Mucosa of stomach (tissue), 1 donor: ENCODE measurements around the gene SMPD3.

ENCODE experiments used
- H3K27me3 ChIP-seq: one replicate; pipeline ENCODE4 v1.7.0; 2013; ENCODE audit warnings: mild to moderate bottlenecking, low read length; ENCODE audit not compliant: control insufficient read depth, insufficient read depth
- H3K36me3 ChIP-seq: one replicate; pipeline ENCODE4 v1.7.0; 2013; ENCODE audit warnings: low read length; ENCODE audit not compliant: control insufficient read depth, insufficient read depth
- H3K4me1 ChIP-seq: one replicate; pipeline ENCODE4 v1.7.0; 2013; ENCODE audit warnings: mild to moderate bottlenecking, low read length; ENCODE audit not compliant: control insufficient read depth, insufficient read depth
- H3K4me3 ChIP-seq: one replicate; pipeline ENCODE4 v1.7.0; 2013; ENCODE audit warnings: low read length
- H3K9ac ChIP-seq: one replicate; pipeline ENCODE4 v1.7.0; 2013; ENCODE audit warnings: mild to moderate bottlenecking, low read length, moderate library complexity
- H3K9me3 ChIP-seq: one replicate; pipeline ENCODE4 v1.7.0; 2013; ENCODE audit warnings: mild to moderate bottlenecking, low read length, moderate library complexity; ENCODE audit not compliant: control insufficient read depth
- donor health status: Pancreatic carcinoma.

Gene SMPD3

DNA sequence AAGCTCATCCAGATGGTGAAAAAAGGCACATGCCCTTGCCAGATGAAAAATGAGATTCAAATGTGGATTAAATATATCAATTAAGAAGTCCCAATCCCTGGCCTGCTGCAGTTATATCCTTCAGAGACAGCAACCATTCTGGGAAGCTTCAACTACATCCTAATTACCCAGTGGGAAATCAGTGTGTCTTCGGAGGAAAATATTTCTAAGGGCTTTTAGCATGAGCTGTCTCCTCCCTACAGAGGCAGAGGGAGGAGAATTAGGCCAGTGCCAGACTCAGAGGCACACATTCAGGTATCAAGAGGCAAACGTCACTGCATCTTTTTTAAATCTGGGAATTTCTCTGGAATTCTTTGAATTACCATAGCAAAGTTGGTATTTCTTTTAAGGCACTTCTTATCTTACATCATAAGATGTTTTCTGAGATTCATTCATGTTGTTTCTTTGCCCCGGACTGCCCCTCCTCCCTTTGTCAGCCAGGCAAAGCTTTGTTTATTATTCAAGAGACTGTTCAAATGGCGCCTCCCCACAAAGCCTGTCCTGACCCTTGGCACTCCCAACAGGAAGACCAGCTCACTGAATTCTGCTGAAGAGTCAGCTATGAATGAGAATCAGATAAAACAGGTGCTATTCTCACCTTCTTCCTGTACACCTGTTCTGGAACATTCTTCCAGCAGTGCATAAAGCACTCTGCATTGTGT lies 38.3 kb upstream of the SMPD3 start:
- H3K4me3 ChIP-seq: no peak overlapping the region
- no peaks in the 10 kb centered on the region for H3K9me3 ChIP-seq
- no peaks in the 10 kb centered on the region for H3K27me3 ChIP-seq
- peaks cover 41% of the 10 kb centered on the region for H3K4me1 ChIP-seq
- no peaks in the 10 kb centered on the region for H3K36me3 ChIP-seq
- H3K9ac ChIP-seq: no peak overlapping the region

DNA sequence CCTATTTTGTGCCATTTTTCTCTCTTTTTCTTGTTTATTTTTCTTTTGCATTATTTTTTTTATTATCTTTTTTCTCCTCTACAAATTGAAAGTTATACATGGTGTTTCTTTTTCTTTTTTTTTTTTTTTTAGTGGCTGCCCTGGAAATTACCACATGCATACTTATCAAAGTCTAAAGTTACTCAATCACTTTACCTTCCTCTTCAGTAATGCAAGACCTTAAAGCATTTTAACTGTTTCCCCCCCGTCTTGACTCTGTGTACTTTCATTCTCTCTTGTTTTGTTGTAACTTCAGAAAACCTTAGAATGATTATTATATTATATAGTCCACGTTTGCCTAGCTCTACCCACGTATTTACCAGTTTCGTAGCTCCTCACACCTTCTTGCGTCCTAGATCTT lies 33.3 kb upstream of the SMPD3 start:
- H3K9ac ChIP-seq: no peak overlapping the region
- no peaks in the 10 kb centered on the region for H3K27me3 ChIP-seq
- H3K4me1 ChIP-seq: peaks cover 9% of the 10 kb centered on the region
- H3K4me3 ChIP-seq: no peak overlapping the region
- H3K36me3 ChIP-seq: no peaks in the 10 kb centered on the region
- H3K9me3 ChIP-seq: no peaks in the 10 kb centered on the region

DNA sequence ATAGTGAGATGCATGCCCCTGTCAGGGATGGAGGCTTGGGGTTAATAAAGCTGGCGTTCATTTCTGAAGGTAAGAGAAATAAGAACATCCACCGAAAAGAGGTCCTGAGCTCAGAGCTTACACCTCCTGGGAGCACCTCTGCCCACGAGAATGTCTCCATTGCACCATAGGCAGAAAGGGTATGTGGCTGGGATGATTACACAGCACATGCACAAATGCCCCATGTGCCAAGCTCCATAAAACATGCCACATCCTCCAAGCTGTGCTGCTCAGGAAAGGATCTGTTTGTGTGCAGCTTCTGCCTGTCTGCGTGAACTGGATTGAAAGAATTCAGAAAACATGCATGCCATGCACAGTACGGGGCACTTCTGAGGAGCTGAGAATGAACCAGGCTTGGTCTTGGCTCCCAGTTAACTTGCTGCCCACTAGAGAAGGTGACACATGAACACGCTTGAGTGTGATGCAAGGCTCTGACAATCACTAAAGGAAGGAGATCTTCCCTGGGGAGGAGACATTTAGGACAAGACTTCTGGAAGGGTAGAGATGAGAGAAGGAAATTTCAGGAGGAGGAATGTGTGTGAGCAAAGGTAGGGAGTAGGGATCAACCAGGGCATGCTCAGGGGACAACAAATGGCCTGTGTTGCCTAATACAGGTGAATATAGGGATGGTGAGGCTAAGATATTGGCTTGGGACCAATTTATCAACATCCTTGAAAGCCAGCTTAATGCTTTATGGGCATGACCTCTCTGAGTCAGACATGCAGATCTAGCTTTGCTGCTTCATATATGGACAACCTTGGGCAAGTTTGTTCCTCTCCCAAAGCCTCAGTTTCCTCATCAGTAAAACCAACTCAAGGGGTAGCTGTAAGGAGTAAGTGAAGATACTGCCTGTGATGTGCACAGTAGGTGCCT lies 32.0 kb upstream of the SMPD3 start:
- no peaks in the 10 kb centered on the region for H3K27me3 ChIP-seq
- H3K4me3 ChIP-seq: no peak overlapping the region
- no peak overlapping the region for H3K9ac ChIP-seq
- no peaks in the 10 kb centered on the region for H3K9me3 ChIP-seq
- H3K36me3 ChIP-seq: no peaks in the 10 kb centered on the region
- H3K4me1 ChIP-seq: peaks cover 4% of the 10 kb centered on the region

DNA sequence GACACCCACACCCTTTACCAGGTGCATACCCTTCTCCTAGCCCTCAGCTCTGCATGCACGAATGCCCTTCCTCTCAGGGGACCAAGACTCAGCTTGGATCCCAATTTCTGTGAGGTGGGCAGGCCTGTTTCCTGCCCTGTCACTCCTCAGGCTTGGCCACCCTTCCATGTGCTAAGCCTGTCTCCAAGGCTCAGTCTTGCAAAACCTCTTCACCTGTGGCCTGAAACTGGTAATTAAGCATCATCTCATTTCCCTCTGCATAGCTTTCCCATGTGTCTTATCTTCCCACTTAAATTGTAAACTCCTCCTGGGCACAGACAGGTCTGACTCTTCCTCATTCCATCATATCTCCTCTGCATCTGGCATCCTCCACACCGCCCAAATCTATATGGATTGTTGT lies 31.0 kb upstream of the SMPD3 start:
- no peaks in the 10 kb centered on the region for H3K36me3 ChIP-seq
- no peaks in the 10 kb centered on the region for H3K9me3 ChIP-seq
- no peak overlapping the region for H3K9ac ChIP-seq
- H3K27me3 ChIP-seq: no peaks in the 10 kb centered on the region
- peaks cover 9% of the 10 kb centered on the region for H3K4me1 ChIP-seq
- no peak overlapping the region for H3K4me3 ChIP-seq

DNA sequence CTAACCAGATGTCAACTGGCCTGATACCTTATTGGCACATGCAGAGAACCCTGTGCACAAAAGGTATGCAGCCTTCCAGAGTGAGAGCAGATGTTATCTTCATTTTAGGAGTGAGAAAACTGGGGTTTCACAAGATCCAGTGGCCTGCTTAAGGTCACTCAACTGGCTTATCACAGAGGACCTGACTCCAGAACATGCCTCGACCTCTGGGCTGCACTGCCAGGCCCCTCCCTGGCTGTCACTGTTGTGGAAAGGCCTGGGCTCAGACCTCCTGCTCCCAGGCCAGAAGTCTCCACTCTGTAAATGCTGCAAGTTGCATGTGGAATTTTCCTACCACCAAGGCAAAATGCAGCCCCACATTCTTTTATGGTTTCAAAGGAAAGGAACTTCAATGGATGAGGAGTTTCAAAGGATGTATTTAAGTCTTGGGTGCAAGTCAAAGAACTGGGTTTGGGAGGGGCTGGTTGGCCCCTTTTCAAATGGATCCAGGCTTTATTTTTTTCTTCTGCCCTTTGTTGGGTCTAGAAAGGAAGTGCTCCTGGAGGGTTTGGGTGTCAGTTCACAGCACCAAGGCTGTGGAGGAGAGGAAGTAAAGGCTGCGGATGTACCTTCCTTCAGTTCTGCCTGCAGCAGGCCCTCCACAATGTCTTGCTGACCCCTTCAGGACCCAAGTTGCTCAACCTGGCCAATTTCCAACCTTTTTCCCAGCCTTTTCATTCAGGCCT lies 30.4 kb upstream of the SMPD3 start:
- no peaks in the 10 kb centered on the region for H3K36me3 ChIP-seq
- no peaks in the 10 kb centered on the region for H3K27me3 ChIP-seq
- no peak overlapping the region for H3K9ac ChIP-seq
- H3K9me3 ChIP-seq: no peaks in the 10 kb centered on the region
- no peak overlapping the region for H3K4me3 ChIP-seq
- peaks cover 9% of the 10 kb centered on the region for H3K4me1 ChIP-seq

DNA sequence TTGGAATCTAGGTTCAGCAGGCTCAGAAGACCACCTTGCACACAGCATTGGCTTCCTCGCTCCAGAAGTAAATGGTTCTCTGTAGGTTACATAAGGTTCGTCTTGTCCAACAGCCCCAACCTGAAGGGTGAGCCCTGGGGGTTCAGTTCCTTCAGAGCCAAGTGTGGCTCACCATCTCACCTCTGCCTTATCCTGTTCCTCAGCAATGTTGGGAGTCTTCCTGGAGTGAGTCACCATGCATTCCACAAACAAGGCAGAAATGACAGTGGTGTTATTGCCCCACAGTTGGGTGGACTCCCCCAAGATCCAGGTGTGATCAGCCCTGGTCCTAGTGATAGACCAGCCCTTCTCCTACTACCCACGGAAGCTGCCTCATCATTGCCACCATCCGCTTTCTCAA lies 26.8 kb upstream of the SMPD3 start:
- no peak overlapping the region for H3K9ac ChIP-seq
- H3K4me3 ChIP-seq: no peak overlapping the region

DNA sequence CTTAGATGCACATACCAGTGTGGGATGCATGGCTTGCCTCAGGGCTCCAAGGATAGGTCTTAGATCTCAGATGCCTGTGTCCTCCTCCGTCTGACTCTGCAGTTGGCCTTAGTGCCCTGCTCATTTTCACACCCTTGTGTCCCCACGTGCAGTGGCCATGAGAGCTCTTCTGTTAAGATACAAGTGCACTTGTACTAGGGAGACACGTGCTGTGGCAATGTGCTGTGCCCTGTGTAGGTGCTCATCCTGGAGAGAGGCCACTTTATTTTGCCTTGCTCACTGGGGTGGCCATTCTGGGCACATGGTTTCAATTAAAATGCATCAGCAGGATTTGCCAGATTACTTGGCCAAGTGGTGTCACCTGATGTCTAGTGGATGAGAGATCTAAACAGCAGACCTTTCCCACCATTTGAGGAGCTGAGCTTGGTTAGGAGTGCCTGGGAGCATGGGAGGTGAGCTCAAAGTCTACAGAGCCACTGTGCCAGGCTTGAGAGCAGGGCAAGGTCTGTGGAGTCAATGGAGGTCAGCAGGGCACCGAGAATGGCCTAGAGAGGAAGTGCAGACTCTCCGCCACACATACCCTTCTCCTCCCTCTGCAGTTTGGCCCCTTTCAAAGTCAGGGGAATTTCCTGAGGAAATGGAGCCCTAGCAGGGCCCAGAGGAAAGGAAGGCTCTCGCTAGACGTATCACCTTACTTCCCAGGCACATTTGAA lies 25.2 kb upstream of the SMPD3 start:
- Histone ChIP-seq H3K27me3 (no peaks in the 10 kb centered on the region), H3K9me3 (no peaks in the 10 kb centered on the region), H3K4me3 (no peak overlapping the region), H3K36me3 (no peaks in the 10 kb centered on the region), H3K9ac (no peak overlapping the region), H3K4me1 (peaks cover 31% of the 10 kb centered on the region)

More for the DNA sequence above, 26.8 kb upstream of the SMPD3 start:
- Histone ChIP-seq H3K9me3 (no peaks in the 10 kb centered on the region), H3K36me3 (no peaks in the 10 kb centered on the region), H3K4me1 (peaks cover 21% of the 10 kb centered on the region), H3K27me3 (no peaks in the 10 kb centered on the region)

DNA sequence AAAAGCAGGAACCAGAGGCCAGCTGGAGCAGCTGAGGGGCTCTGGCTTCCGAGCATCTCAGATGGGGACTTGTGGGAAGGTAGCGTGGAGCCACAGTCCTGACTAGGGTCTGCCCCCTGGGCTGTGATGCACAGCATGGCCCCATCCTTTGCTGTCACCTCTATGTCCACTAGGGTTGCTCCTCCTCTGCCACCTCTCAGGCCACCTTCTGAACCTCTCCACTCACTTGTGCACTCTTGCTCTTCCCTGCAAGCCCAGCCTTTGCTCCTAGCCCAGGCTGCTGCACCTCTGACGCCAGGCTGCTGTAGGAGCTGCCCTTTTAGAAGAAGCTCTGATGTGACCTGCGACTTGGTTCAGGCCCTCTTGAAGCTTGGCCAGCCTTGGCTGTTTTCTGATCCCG lies 24.3 kb upstream of the SMPD3 start:
- no peak overlapping the region for H3K9ac ChIP-seq
- no peak overlapping the region for H3K4me3 ChIP-seq
- H3K36me3 ChIP-seq: no peaks in the 10 kb centered on the region
- H3K9me3 ChIP-seq: no peaks in the 10 kb centered on the region
- H3K27me3 ChIP-seq: no peaks in the 10 kb centered on the region
- peaks cover 39% of the 10 kb centered on the region for H3K4me1 ChIP-seq

DNA sequence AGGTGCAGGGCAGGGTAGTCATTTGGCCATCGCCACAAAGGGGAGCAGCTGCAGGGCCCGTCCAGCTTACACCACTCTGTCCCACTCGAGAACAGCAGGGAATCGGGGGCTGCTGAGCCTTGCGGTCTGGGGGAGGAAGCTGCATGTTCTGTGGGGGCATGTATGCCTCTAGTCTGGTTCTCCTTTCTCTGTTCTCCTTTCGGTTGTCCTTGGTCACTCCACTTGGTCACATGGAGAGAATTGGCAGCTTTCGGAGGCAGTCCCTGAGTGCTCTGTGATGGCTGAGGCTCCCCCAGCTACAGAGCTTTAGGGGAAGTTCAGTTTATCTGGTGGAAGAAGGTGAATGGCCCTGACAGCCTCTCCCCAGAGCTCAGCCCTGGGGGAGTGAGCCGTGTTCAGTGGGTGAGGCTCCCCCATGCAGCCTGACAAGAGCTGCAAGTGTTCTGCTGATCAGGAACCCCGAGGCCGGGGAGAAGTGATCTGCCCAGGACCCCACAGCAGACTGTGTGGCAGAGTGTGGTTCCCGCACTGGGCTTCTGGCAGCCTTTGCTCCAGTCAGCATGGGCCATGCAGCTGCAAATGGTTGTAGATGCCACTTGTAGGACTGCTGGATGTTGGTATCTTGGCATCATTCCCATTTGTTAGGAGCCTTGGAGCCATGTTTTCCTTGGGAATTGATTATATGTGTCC lies 22.3 kb upstream of the SMPD3 start:
- H3K9ac ChIP-seq: peak overlapping the region; percentile 35
- H3K4me3 ChIP-seq: no peak overlapping the region
- no peaks in the 10 kb centered on the region for H3K27me3 ChIP-seq
- peaks cover 43% of the 10 kb centered on the region for H3K4me1 ChIP-seq
- no peaks in the 10 kb centered on the region for H3K36me3 ChIP-seq
- H3K9me3 ChIP-seq: no peaks in the 10 kb centered on the region

DNA sequence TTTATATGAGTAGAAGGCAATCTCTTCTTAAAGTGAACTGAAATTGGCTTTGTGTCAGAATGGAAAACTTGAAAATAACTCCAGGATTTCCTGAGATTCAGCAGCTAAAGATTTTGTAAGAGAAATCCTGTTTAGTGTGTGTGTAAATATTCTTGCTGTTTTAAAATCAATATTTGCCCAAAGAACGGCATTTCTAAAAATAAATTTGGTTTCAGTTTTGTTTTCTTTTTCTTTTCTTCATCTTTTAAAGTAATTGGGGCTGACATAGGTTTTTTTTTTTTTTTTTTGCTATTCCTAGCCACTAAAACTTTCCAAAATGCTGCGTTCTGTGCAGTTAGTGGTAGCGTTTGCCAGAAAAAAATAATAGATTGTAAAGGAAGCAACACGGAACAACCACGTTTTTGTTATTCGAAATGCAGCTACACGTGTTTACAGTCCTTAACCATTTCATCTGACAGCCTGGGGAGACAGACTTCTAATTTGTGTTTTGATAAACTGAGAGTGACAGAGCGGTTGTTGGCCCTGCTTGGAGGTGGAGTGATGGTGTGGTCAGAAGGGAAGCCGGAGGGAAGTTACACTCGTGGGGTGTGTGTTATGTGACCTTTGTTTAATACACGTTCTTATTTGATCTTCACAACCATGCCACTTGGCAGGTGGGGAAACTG lies 21.6 kb upstream of the SMPD3 start:
- Histone ChIP-seq H3K27me3 (no peaks in the 10 kb centered on the region), H3K9me3 (no peaks in the 10 kb centered on the region), H3K36me3 (no peaks in the 10 kb centered on the region), H3K4me1 (peaks cover 41% of the 10 kb centered on the region), H3K9ac (peak overlapping the region; percentile 35), H3K4me3 (no peak overlapping the region)

DNA sequence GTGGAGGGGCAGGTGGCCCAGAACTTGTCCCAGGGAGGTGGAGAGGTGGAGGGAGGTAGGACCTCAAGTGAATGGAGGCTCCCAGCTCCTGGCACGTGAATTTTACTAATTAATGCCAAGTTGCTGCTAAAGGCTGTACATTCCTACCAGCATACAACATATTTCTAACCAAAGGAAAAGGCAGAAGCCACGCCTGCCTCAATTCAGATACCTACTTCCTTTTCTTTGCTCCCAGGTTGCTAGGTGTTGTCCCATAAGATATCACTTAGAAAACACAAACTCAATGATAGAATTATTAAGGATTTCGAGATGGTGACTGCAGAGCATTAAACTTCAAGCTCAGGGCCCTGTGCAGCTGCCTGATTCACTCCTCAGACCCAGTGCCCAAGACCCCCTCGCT lies 20.5 kb upstream of the SMPD3 start:
- peaks cover 38% of the 10 kb centered on the region for H3K4me1 ChIP-seq
- H3K9me3 ChIP-seq: no peaks in the 10 kb centered on the region
- no peaks in the 10 kb centered on the region for H3K27me3 ChIP-seq
- H3K36me3 ChIP-seq: no peaks in the 10 kb centered on the region
- no peak overlapping the region for H3K4me3 ChIP-seq
- peak overlapping the region; percentile 35 for H3K9ac ChIP-seq
